GM19193 (cell line): ENCODE data around the gene HNRNPM.

Experiments
- POLR2A ChIP-seq: IDR thresholded peaks from 4 replicates; pipeline ENCODE4 v1.6.1; 2011; ENCODE audit not compliant: insufficient read depth, insufficient read length; ENCODE audit errors: extremely low read depth

The HNRNPM gene

GRCh38 chr19:8452446-8453123 lies 7.8 kb downstream of the HNRNPM start:
- no peak for TF ChIP-seq POLR2A

- peak; percentile 18 for TF ChIP-seq POLR2A
Observed at GRCh38 chr19:8453616-8454015, 8.8 kb downstream of the HNRNPM start.

- no peak for TF ChIP-seq POLR2A
Observed at GRCh38 chr19:8454218-8454617, 9.4 kb downstream of the HNRNPM start.

DNA sequence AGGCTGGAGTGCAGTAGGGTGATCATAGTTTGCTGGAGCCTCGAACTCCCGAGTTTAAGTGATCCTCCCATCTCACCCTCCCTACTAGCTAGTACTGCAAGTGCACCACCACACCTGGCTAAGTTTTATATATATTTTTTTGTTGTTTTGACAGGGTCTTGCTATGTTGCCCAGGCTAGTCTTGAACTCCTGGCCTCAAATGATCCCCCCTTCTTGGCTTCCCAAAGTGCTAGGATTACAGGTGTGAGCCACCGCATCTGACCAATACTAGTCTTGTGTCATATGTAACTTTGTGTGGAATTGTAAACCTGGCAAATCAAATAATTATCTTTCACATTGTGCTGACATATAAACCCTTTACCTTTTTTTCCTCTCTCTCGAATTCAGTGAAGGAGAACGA lies 10.2 kb downstream of the HNRNPM start:
- TF ChIP-seq POLR2A: no peak

DNA sequence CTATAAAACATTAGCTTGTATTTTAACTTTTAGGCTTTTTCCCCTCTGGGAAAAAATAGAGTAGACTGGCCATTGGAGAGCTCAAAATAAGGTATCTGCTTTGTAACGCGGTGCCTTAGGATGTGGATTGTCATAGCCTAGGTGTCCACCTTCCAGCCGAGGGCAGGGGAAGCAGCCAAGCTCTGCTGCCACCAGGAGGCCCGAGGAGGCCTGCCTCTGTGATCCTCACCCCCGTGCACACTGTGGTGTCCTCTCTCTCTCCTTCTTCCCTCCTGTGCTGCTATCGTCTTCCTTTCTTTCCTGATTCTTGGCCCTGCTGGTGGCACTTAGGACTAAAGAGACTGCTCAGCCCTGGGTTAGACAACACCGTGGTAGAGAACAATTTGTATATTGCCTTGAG lies 11.3 kb downstream of the HNRNPM start:
- TF ChIP-seq POLR2A: no peak

GRCh38 chr19:8457209-8457608 lies 12.4 kb downstream of the HNRNPM start:
- no peak for TF ChIP-seq POLR2A

DNA sequence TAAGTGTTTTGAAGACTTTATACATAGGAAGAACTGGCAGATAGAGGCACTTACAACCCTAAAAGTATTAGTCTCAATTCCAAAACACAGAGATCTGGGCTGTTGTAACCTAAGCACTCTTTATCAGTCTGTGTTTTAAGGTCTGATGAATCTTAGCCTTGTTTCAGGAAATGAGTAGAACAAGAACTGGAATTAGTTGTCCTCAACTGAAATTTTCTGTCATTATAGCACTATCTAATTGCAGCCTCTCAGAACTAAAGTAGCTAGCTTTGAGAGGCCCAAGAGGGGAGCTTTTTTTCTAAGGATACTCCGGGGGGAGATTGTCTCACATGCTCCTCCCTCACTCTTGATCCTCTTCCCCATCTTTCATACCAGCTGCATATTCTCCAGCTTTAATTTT lies 13.1 kb downstream of the HNRNPM start:
- TF ChIP-seq POLR2A: no peak

- no peak for TF ChIP-seq POLR2A
Observed at GRCh38 chr19:8458380-8458779, 13.6 kb downstream of the HNRNPM start.

DNA sequence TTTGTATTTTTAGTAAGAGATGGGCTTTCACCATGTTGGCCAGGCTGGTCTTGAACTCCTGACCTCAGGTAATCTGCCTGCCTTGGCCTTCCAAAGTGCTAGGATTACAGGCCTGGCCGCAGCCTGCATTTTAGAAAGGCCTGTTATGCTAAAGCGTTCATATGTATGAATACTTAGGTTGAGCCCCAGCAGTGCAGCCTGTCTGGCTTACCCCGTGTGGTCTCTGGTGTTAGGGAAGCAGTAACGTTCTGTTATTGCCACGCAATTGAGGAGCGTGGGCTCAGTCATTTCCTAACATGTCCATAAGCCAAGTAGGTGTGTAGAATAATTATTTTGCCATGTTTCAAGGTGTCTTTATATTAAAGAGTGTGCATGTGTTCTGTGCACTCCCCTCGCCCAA lies 14.3 kb downstream of the HNRNPM start:
- no peak for TF ChIP-seq POLR2A

GRCh38 chr19:8459520-8460270 lies 14.9 kb downstream of the HNRNPM start:
- TF ChIP-seq POLR2A: no peak

GRCh38 chr19:8460516-8461298 lies 15.9 kb downstream of the HNRNPM start:
- TF ChIP-seq POLR2A: no peak

DNA sequence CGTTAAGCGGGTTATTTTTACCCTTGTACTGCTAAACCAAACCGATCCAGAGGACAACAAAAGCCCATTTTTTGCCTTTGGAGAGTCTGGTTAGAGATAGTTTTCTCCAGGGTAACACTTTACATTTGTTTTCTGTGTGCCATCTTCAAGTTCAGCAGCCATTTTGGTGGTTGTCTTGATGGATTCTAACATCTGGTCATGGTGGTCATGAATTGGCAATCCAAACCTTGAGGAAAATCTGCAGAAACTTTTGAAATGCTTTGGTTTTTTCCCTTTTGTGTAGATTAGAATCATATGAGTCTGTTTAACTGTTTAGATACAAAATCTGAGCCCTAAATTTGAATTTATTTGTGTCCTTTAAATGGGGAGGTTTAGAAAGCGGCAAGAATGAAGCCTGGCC lies 16.6 kb downstream of the HNRNPM start:
- TF ChIP-seq POLR2A: no peak

DNA sequence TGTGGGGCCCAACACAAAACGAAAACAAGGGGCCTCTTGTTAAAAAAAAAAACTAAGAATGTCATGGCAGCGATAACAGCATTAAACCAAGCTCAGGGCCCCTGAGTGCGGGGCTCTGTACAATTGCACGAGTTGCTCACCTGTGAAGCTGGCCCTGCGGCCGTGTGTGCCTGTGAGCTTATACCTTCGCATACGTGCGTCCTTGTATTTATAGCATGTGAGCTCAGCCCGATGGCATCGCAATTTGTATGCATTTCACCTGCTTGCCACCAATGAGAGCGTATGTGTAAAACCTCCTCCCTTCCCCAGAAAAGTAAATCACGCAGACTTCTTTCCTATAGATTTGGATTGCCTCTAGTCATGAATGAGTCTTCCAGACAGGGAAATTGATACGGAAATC lies 17.1 kb downstream of the HNRNPM start:
- no peak for TF ChIP-seq POLR2A

DNA sequence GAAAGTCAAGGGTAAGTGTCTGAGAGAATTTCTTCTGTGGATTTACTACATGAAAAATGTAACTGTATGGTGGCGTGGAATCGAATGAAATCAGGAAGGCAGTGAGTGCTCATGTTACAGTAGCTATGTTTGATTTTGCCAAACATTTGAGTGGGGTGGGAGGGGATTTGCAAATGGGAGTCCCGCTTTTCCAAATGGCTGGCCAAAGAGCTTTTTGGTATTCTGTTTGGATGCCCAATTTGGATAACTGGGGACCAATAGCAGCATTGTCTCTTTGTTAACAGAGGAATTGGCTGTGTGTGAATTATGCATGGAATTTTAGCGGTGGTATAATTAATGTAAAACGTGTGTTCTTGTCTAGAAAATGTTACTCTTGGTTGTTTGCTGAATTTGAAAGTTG lies 17.8 kb downstream of the HNRNPM start:
- no peak for TF ChIP-seq POLR2A

DNA sequence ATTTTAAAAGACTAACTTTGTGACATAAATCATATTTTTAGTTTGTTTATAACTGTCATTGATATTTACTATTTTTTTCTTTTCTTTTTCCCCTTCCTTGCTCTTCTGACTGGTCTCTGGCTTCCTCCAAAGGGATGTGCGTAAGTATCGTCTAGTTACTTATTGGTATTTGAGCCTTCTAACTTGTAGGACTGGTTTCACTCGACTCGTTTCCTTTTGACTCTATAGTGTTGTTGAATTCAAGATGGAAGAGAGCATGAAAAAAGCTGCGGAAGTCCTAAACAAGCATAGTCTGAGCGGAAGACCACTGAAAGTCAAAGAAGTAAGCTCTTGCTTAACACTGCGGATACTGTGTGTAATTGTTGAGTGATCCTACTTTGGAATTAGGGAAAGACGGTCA lies 18.6 kb downstream of the HNRNPM start:
- TF ChIP-seq POLR2A: no peak

DNA sequence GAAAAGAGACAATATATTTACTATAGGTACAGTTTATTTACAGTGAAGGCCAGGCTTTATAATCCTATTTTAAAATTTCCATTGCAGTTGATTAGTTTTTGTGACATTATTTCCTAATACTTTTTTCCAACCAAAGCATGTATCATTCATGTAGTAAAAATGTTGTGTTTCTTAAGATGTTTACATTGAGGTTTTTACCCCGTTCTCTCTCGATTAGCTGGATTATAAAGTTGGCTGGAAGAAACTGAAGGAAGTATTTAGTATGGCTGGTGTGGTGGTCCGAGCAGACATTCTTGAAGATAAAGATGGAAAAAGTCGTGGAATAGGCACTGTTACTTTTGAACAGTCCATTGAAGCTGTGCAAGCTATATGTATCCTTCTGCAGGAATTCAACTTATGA lies 21.2 kb downstream of the HNRNPM start:
- TF ChIP-seq POLR2A: no peak
